ENCODE results near the gene SLC17A9. TPM values are rescaled to one million over a fixed set of nuclear protein-coding genes. Genes with fewer than 3 reads are reported as not detected.

The SLC17A9 gene
- total and polyA plus RNA-seq, 4 donors: 2.4 to 17.3 (median 9.6) TPM

- Histone ChIP-seq H3K4me3 (no peak overlapping the region), H3K9ac (ENCODE audit: insufficient read depth in 1 of 2, low read length in 2 of 2) (no peak overlapping the region), H3K27ac (ENCODE audit: low read depth in 1 of 2, low read length in 1 of 2) (no peak overlapping the region), H3K36me3 (ENCODE audit: control insufficient read depth in 4 of 4, insufficient read depth in 4 of 4, low read length in 4 of 4) (no peaks in the 10 kb centered on the region), H3K27me3 (ENCODE audit: control insufficient read depth in 3 of 3, insufficient read depth in 3 of 3, low read length in 2 of 3) (peaks cover 8 to 65% (median 42%) of the 10 kb centered on the region in 3 donors), H3K4me1 (ENCODE audit: control insufficient read depth in 5 of 5, insufficient read depth in 5 of 5, low read length in 5 of 5) (no peaks in the 10 kb centered on the region), H3K9me3 (ENCODE audit: control insufficient read depth in 4 of 4, insufficient read depth in 3 of 4, low read length in 3 of 4) (peaks cover 0 to 8% (median 0%) of the 10 kb centered on the region in 4 donors)
- TF ChIP-seq CTCF (IDR thresholded peaks at IDR 0.05; ENCODE audit: control extremely low read depth, extremely low read depth): no peak
- ATAC-seq (ENCODE audit: insufficient read depth, low FRiP score): no peak
- DNase-seq: no peak
- WGBS, 2 donors: 70 to 85% methylated on average over 25 of the region's 25 CpGs
Observed at GRCh38 chr20:62995898-62996595, 43.5 kb downstream of the SLC17A9 start.

GRCh38 chr20:62996596-62996982, 44.1 kb downstream of the SLC17A9 start:
- DNase-seq: no peak
- 87 to 90% methylated on average over 14 of the region's 14 CpGs for WGBS, 2 donors
- peaks cover 11 to 69% (median 46%) of the 10 kb centered on the region in 3 donors for H3K27me3 ChIP-seq (ENCODE audit: control insufficient read depth in 3 of 3, insufficient read depth in 3 of 3, low read length in 2 of 3)

GRCh38 chr20:62997417-62998035, 45.0 kb downstream of the SLC17A9 start:
- WGBS, 2 donors: 22 to 28% methylated on average over 20 of the region's 20 CpGs
- no peak overlapping the region for H3K27ac ChIP-seq (ENCODE audit: low read depth in 1 of 2, low read length in 1 of 2)
- ATAC-seq (ENCODE audit: insufficient read depth, low FRiP score) (no peak), DNase-seq (no peak)
- no peaks in the 10 kb centered on the region for H3K36me3 ChIP-seq (ENCODE audit: control insufficient read depth in 4 of 4, insufficient read depth in 4 of 4, low read length in 4 of 4)
- no peaks in the 10 kb centered on the region for H3K4me1 ChIP-seq (ENCODE audit: control insufficient read depth in 5 of 5, insufficient read depth in 5 of 5, low read length in 5 of 5)
- H3K4me3 ChIP-seq: no peak overlapping the region
- no peak for TF ChIP-seq CTCF (IDR thresholded peaks at IDR 0.05; ENCODE audit: control extremely low read depth, extremely low read depth)
- peaks cover 0 to 8% (median 0%) of the 10 kb centered on the region in 4 donors for H3K9me3 ChIP-seq (ENCODE audit: control insufficient read depth in 4 of 4, insufficient read depth in 3 of 4, low read length in 3 of 4)
- H3K9ac ChIP-seq (ENCODE audit: insufficient read depth in 1 of 2, low read length in 2 of 2): no peak overlapping the region
- peaks cover 11 to 75% (median 52%) of the 10 kb centered on the region in 3 donors for H3K27me3 ChIP-seq (ENCODE audit: control insufficient read depth in 3 of 3, insufficient read depth in 3 of 3, low read length in 2 of 3)

More at GRCh38 chr20:62996596-62996982, 44.1 kb downstream of the SLC17A9 start:
- no peaks in the 10 kb centered on the region for H3K4me1 ChIP-seq (ENCODE audit: control insufficient read depth in 5 of 5, insufficient read depth in 5 of 5, low read length in 5 of 5)
- no peak for TF ChIP-seq CTCF (IDR thresholded peaks at IDR 0.05; ENCODE audit: control extremely low read depth, extremely low read depth)
- H3K36me3 ChIP-seq (ENCODE audit: control insufficient read depth in 4 of 4, insufficient read depth in 4 of 4, low read length in 4 of 4): no peaks in the 10 kb centered on the region
- no peak overlapping the region for H3K27ac ChIP-seq (ENCODE audit: low read depth in 1 of 2, low read length in 1 of 2)
- H3K4me3 ChIP-seq: no peak overlapping the region
- H3K9me3 ChIP-seq (ENCODE audit: control insufficient read depth in 4 of 4, insufficient read depth in 3 of 4, low read length in 3 of 4): peaks cover 0 to 8% (median 0%) of the 10 kb centered on the region in 4 donors
- no peak overlapping the region for H3K9ac ChIP-seq (ENCODE audit: insufficient read depth in 1 of 2, low read length in 2 of 2)
- no peak for ATAC-seq (ENCODE audit: insufficient read depth, low FRiP score)
